CD14-positive monocyte (primary cell): ENCODE data around the gene DYNLT4. TPM values are rescaled to one million over a fixed set of nuclear protein-coding genes. Genes with fewer than 3 reads are reported as not detected.

Experiments used
- DNase-seq, 3 donors: peaks; one replicate each; pipeline ENCODE4 v3.0.0-alpha.2; 2011 to 2022
- H2AFZ ChIP-seq: 2 replicates; pipeline ENCODE4 v1.6.0; 2012; ENCODE audit warnings: mild to moderate bottlenecking, low read depth, low read length, inconsistent platforms; ENCODE audit not compliant: insufficient read depth, poor library complexity, severe bottlenecking
- H3K27ac ChIP-seq, 2 donors: 1 replicate in 1 of 2; 2 replicates in 1 of 2; pipeline ENCODE4 v1.5.1; 2012 to 2013; ENCODE audit warnings: low read length in 2 of 2, control low read depth in 1 of 2, inconsistent platforms in 1 of 2, low read depth in 1 of 2, mild to moderate bottlenecking in 1 of 2
- H3K27me3 ChIP-seq, 2 donors: one replicate each; pipeline versions ENCODE4 v1.6.0 to v1.6.1; 2011 to 2013; ENCODE audit warnings: low read length in 2 of 2; ENCODE audit not compliant: control insufficient read depth in 2 of 2, insufficient read depth in 2 of 2
- H3K36me3 ChIP-seq, 2 donors: replicated peaks in 1 of 2; 1 replicate in 1 of 2; 2 replicates in 1 of 2; pipeline versions ENCODE4 v1.5.1 to v1.6.1; 2012 to 2013; ENCODE audit warnings: low read length in 2 of 2, control low read depth in 1 of 2, inconsistent platforms in 1 of 2, mild to moderate bottlenecking in 1 of 2; ENCODE audit not compliant: insufficient read depth in 2 of 2, control insufficient read depth in 1 of 2
- H3K4me1 ChIP-seq, 2 donors: 1 replicate in 1 of 2; 2 replicates in 1 of 2; pipeline versions ENCODE4 v1.5.1 to v1.6.1; 2012 to 2013; ENCODE audit warnings: low read length in 2 of 2, control low read depth in 1 of 2, inconsistent platforms in 1 of 2, mild to moderate bottlenecking in 1 of 2, moderate library complexity in 1 of 2; ENCODE audit not compliant: insufficient read depth in 2 of 2, control insufficient read depth in 1 of 2
- H3K4me2 ChIP-seq: replicated peaks from 2 replicates; pipeline ENCODE3; 2012; ENCODE audit warnings: low read length, moderate library complexity, mild to moderate bottlenecking; ENCODE audit not compliant: poor library complexity, severe bottlenecking; ENCODE audit errors: extremely low read depth
- H3K4me3 ChIP-seq, 3 experiments: fragments of 200-600 bp in 1 of 3; sonication (generic) in 1 of 3; replicated peaks in 1 of 3; 1 replicate in 2 of 3; 2 replicates in 1 of 3; pipeline ENCODE4 v1.5.1; 2011 to 2013; ENCODE audit warnings: low read length in 3 of 3, mild to moderate bottlenecking in 3 of 3, control low read depth in 2 of 3, low read depth in 2 of 3, inconsistent platforms in 1 of 3, moderate library complexity in 1 of 3
- H3K79me2 ChIP-seq: 2 replicates; pipeline ENCODE4 v1.6.0; 2012; ENCODE audit warnings: mild to moderate bottlenecking, control low read depth, inconsistent platforms, low read length, moderate library complexity; ENCODE audit not compliant: insufficient read depth
- H3K9ac ChIP-seq: 2 replicates; pipeline ENCODE4 v1.6.0; 2017; ENCODE audit warnings: low read length, mild to moderate bottlenecking; ENCODE audit not compliant: insufficient read depth, poor library complexity, severe bottlenecking
- H3K9me3 ChIP-seq, 2 donors: replicated peaks in 1 of 2; 1 replicate in 1 of 2; 2 replicates in 1 of 2; pipeline versions ENCODE4 v1.5.1 to v1.6.1; 2012 to 2013; ENCODE audit warnings: low read length in 2 of 2, control low read depth in 1 of 2; ENCODE audit not compliant: control insufficient read depth in 1 of 2, insufficient read depth in 1 of 2
- H4K20me1 ChIP-seq: 2 replicates; pipeline ENCODE4 v1.6.0; 2012; ENCODE audit warnings: mild to moderate bottlenecking, low read length, control low read depth, moderate library complexity; ENCODE audit not compliant: insufficient read depth
- H3K27ac Mint-ChIP-seq, 7 donors: one replicate each; pipeline ENCODE4 v1.8.0; 2020; ENCODE audit warnings: mild to moderate bottlenecking in 7 of 7, mixed read lengths in 7 of 7, moderate library complexity in 6 of 7, inconsistent platforms in 2 of 7
- H3K27me3 Mint-ChIP-seq, 3 donors: one replicate each; pipeline ENCODE4 v1.8.0; 2021 to 2022; ENCODE audit warnings: low read depth in 3 of 3, mild to moderate bottlenecking in 3 of 3, mixed read lengths in 3 of 3, moderate library complexity in 3 of 3, inconsistent platforms in 1 of 3
- H3K36me3 Mint-ChIP-seq, 2 donors: one replicate each; pipeline ENCODE4 v1.8.0; 2020; ENCODE audit warnings: mixed read lengths in 2 of 2, inconsistent platforms in 1 of 2, mild to moderate bottlenecking in 1 of 2
- H3K4me1 Mint-ChIP-seq: one replicate; pipeline ENCODE4 v1.8.0; 2020; ENCODE audit warnings: mild to moderate bottlenecking, mixed read lengths
- H3K4me3 Mint-ChIP-seq, 2 donors: one replicate each; pipeline ENCODE4 v1.8.0; 2020; ENCODE audit warnings: mild to moderate bottlenecking in 2 of 2, mixed read lengths in 2 of 2, moderate library complexity in 1 of 2
- H3K9me3 Mint-ChIP-seq, 7 donors: one replicate each; pipeline ENCODE4 v1.8.0; 2020 to 2022; ENCODE audit warnings: mixed read lengths in 7 of 7, mild to moderate bottlenecking in 6 of 7, moderate library complexity in 6 of 7, inconsistent platforms in 2 of 7
- WGBS: methylation state at CpG from one replicate; pipeline ENCODE4 v1.1.5; 2013; ENCODE audit warnings: missing lambda C conversion rate; ENCODE audit not compliant: insufficient coverage; 5-methylcytosine and 5-hydroxymethylcytosine counted together
- intact Hi-C, 2 donors: fragments of 100-400 bp; cut with micrococcal nuclease; formaldehyde crosslinking; loops; one replicate each; pipeline versions ENCODE4 v1.15.0 to v1.15.1; 2023
- polyA plus RNA-seq, 3 donors: library from polyadenylated mRNA; depleted of rRNA in 1 of 3; unstranded in 2 of 3; stranded (reverse) in 1 of 3; fragments of 300-500 nt in 2 of 3; fragments of >200 nt in 1 of 3; fragmentation: Illumina TruSeq in 2 of 3; gene quantifications; 1 replicate in 2 of 3; 2 replicates in 1 of 3; pipeline ENCODE4 v1.2.3, GENCODE V29; 2012 to 2021
- TF ChIP-seq, protein P1 (sequence below): fragments of 200-600 bp; IDR thresholded peaks from one replicate; pipeline ENCODE4 v1.8.0; 2022; ENCODE audit warnings: antibody characterized with exemption, mild to moderate bottlenecking

The DYNLT4 gene
- polyA plus RNA-seq, 3 donors, result 0.91 to 2.8 (median 2.2) TPM

GRCh38 chr1:44822981-44823451, 15.9 kb upstream of the DYNLT4 start:
- H3K4me1 ChIP-seq, result peaks cover 41 to 47% of the 10 kb centered on the region in 2 donors
- H3K4me3 ChIP-seq, result no peak overlapping the region
- no peak overlapping the region for H2AFZ ChIP-seq
- DNase-seq, result peak in 1 of 3 donors; percentile 7
- H3K9me3 Mint-ChIP-seq, result peaks cover 0 to 3% (median 0%) of the 10 kb centered on the region in 7 donors
- H3K4me1 Mint-ChIP-seq, result peaks cover 41% of the 10 kb centered on the region
- H3K9me3 ChIP-seq, result no peaks in the 10 kb centered on the region
- H4K20me1 ChIP-seq, result no peaks in the 10 kb centered on the region
- H3K79me2 ChIP-seq, result no peaks in the 10 kb centered on the region
- H3K27ac Mint-ChIP-seq, result peak overlapping the region in 1 of 7 donors; percentile 13
- H3K27me3 ChIP-seq, result no peaks in the 10 kb centered on the region
- over 99% methylated on average over 8 of the region's 15 CpGs for WGBS
- H3K36me3 ChIP-seq, result no peaks in the 10 kb centered on the region
- TF ChIP-seq, protein P1, sequence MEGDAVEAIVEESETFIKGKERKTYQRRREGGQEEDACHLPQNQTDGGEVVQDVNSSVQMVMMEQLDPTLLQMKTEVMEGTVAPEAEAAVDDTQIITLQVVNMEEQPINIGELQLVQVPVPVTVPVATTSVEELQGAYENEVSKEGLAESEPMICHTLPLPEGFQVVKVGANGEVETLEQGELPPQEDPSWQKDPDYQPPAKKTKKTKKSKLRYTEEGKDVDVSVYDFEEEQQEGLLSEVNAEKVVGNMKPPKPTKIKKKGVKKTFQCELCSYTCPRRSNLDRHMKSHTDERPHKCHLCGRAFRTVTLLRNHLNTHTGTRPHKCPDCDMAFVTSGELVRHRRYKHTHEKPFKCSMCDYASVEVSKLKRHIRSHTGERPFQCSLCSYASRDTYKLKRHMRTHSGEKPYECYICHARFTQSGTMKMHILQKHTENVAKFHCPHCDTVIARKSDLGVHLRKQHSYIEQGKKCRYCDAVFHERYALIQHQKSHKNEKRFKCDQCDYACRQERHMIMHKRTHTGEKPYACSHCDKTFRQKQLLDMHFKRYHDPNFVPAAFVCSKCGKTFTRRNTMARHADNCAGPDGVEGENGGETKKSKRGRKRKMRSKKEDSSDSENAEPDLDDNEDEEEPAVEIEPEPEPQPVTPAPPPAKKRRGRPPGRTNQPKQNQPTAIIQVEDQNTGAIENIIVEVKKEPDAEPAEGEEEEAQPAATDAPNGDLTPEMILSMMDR, result no peak
- no peak overlapping the region for H3K4me3 Mint-ChIP-seq
- no peaks in the 10 kb centered on the region for H3K36me3 Mint-ChIP-seq
- no peak overlapping the region for H3K27ac ChIP-seq
- no peak overlapping the region for H3K4me2 ChIP-seq
- no peak overlapping the region for H3K9ac ChIP-seq
- intact Hi-C loops, result loop anchor here in 1 of 2 donors (5.0 kb wide), 1 partner anchor 91 kb away; the partner anchor contains the start of gene RNU5D-1
- peaks cover 0 to 2% (median 0%) of the 10 kb centered on the region in 3 donors for H3K27me3 Mint-ChIP-seq

DNA sequence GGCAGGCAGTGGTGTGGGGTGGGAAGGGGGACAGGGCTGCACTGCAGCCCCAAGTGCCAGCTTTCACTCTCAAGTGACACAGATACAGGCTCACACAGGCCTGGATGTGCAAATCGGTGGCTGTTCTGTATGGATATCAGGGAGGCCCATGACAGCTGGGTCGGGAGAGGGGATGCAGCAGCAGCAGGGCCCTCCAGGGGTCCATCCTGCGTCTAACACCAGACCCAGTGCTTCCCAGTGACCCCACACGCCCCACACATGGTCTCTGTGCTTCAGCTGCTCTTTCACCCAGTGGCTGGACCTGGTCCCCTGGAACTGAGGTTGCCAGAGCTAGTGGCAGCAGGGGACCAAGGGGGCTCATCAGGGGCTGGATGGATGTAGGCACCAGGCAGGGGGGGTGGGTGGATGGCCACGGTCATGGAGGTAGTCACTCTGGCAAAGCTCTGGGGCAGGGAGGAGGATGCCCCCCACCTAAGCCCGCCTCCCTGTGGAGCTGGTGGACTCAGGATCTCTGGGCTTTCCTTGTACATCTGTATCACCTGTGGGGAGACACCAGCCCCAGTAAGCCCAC, 15.1 kb upstream of the DYNLT4 start:
- H3K4me3 ChIP-seq, result no peak overlapping the region
- WGBS, result 94% methylated on average over 3 of the region's 6 CpGs
- no peak overlapping the region for H2AFZ ChIP-seq
- peaks cover 0 to 1% (median 0%) of the 10 kb centered on the region in 3 donors for H3K27me3 Mint-ChIP-seq
- H4K20me1 ChIP-seq, result no peaks in the 10 kb centered on the region
- TF ChIP-seq, protein P1, result no peak
- H3K9me3 ChIP-seq, result no peaks in the 10 kb centered on the region
- H3K36me3 ChIP-seq, result no peaks in the 10 kb centered on the region
- H3K4me1 Mint-ChIP-seq, result peaks cover 48% of the 10 kb centered on the region
- intact Hi-C loops, result loop anchor here in 1 of 2 donors (5.0 kb wide), 1 partner anchor 90 kb away; the partner anchor contains the start of gene RNU5D-1
- H3K27ac ChIP-seq, result no peak overlapping the region
- H3K9ac ChIP-seq, result no peak overlapping the region
- H3K27ac Mint-ChIP-seq, result no peak overlapping the region
- no peaks in the 10 kb centered on the region for H3K79me2 ChIP-seq
- H3K4me3 Mint-ChIP-seq, result no peak overlapping the region
- peaks cover 43 to 48% of the 10 kb centered on the region in 2 donors for H3K4me1 ChIP-seq
- H3K27me3 ChIP-seq, result no peaks in the 10 kb centered on the region
- no peaks in the 10 kb centered on the region for H3K36me3 Mint-ChIP-seq
- DNase-seq, result peak in 1 of 3 donors; percentile 12
- H3K9me3 Mint-ChIP-seq, result peaks cover 0 to 3% (median 0%) of the 10 kb centered on the region in 7 donors
- H3K4me2 ChIP-seq, result no peak overlapping the region
